ENCODE results near the gene TEDC2. TPM values are rescaled to one million over a fixed set of nuclear protein-coding genes. Genes with fewer than 3 reads are reported as not detected.
A peak's percentile ranks its signal among the peaks of the same experiment; 100 is the strongest.

TEDC2 gene
- total RNA-seq, 2 donors from 2014 or later: 2.4 to 24.0 TPM

DNA sequence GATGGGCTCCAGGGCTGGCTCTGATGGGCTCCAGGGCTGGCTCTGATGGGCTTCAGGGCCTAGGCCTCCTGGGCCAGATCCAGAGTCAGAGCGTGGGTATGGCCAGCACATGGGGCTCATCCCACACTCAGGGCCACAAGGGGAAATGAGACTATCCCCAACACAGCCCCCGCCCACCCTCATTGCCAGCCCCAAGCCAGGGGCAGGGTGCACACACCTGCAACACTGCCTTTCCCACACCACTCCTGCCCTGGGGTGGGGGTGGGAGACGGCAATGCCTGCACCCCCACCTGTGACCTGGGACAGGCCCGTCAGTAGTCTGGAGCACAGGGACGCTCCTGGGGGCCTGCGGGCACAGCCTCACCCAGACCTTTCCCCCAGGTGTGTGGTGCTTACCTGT lies 39.5 kb downstream of the TEDC2 start:
- TF ChIP-seq, protein P1, sequence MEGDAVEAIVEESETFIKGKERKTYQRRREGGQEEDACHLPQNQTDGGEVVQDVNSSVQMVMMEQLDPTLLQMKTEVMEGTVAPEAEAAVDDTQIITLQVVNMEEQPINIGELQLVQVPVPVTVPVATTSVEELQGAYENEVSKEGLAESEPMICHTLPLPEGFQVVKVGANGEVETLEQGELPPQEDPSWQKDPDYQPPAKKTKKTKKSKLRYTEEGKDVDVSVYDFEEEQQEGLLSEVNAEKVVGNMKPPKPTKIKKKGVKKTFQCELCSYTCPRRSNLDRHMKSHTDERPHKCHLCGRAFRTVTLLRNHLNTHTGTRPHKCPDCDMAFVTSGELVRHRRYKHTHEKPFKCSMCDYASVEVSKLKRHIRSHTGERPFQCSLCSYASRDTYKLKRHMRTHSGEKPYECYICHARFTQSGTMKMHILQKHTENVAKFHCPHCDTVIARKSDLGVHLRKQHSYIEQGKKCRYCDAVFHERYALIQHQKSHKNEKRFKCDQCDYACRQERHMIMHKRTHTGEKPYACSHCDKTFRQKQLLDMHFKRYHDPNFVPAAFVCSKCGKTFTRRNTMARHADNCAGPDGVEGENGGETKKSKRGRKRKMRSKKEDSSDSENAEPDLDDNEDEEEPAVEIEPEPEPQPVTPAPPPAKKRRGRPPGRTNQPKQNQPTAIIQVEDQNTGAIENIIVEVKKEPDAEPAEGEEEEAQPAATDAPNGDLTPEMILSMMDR (IDR thresholded peaks at IDR 0.05): no peak
- H3K9ac ChIP-seq (ENCODE audit: low read depth in 2 of 2, low read length in 2 of 2): no peak overlapping the region
- no peak overlapping the region for H3K27ac ChIP-seq
- H3K27me3 ChIP-seq: no peaks in the 10 kb centered on the region
- DNase-seq: no peak
- no peaks in the 10 kb centered on the region for H3K9me3 ChIP-seq
- intact Hi-C loops (cut with DNase I): loop anchor here (5.0 kb wide), 2 partner anchors 67 to 162 kb away; no protein-coding TSS in a partner anchor
- H3K36me3 ChIP-seq: no peaks in the 10 kb centered on the region
- H3K4me3 ChIP-seq: no peak overlapping the region
- H3K4me1 ChIP-seq: peaks cover 6% of the 10 kb centered on the region

DNA sequence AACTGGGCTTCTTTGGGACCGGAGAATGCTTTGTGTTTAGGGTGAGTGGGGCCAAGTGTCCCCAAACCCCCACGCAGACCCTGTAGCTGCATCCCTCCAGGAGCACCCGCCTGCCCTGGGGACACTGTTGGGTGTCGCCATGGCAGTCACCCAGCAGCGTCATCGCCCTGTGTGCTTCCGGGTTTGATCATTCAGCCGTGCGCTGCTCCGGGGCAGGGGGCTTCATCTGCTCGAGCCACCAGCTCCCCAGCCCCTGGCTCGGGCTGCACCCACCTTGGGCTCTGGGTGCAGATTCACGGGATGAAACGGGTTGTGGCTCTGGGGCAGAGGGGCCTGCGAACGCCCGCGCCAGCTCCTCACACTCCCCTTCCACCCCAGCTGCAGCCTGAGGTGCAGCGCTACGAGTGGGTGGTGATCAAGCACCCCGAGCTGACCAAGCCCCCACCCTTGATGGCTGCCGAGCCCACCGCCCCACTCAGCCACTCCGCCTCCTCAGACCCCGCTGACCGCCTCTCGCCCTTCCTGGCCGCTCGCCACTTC lies 40.1 kb downstream of the TEDC2 start:
- H3K36me3 ChIP-seq: no peaks in the 10 kb centered on the region
- TF ChIP-seq, protein P1 (IDR thresholded peaks at IDR 0.05): no peak
- H3K9ac ChIP-seq (ENCODE audit: low read depth in 2 of 2, low read length in 2 of 2): peak overlapping the region in 1 of 2 donors; percentile 35
- no peaks in the 10 kb centered on the region for H3K27me3 ChIP-seq
- peaks cover 6% of the 10 kb centered on the region for H3K4me1 ChIP-seq
- no peak for DNase-seq
- H3K27ac ChIP-seq: no peak overlapping the region
- H3K4me3 ChIP-seq: no peak overlapping the region
- no peaks in the 10 kb centered on the region for H3K9me3 ChIP-seq
- intact Hi-C loops (cut with DNase I): loop anchor here (5.0 kb wide), 2 partner anchors 68 to 163 kb away; no protein-coding TSS in a partner anchor

DNA sequence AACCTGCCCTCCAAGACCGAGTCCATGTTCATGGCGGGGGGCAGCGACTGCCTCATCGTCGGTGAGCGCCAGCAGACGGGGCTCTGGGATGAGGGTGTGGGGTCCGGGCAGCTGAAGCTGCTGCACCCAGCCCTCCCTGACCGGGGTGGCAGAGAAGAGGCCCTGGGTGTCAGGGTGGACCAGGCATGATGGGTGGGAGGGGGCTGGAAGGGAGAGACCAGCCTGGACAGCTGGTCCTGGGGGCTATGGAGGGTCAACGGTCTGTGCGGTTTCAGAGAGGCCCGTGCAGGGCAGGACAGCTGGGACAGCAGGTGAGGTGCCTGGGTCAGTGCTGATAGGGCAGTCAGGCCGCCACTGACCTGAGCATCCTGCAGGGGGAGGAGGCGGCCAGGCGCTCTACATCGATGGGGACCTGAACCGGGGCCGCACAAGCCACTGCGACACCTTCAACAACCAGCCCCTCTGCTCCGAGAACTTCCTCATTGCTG lies 40.6 kb downstream of the TEDC2 start:
- peaks cover 6% of the 10 kb centered on the region for H3K4me1 ChIP-seq
- H3K27me3 ChIP-seq: no peaks in the 10 kb centered on the region
- H3K9me3 ChIP-seq: no peaks in the 10 kb centered on the region
- H3K36me3 ChIP-seq: no peaks in the 10 kb centered on the region
- TF ChIP-seq, protein P1 (IDR thresholded peaks at IDR 0.05): no peak
- intact Hi-C loops (cut with DNase I): no loop called here
- no peak overlapping the region for H3K4me3 ChIP-seq
- no peak for DNase-seq
- peak overlapping the region in 1 of 2 donors; percentile 35 for H3K9ac ChIP-seq (ENCODE audit: low read depth in 2 of 2, low read length in 2 of 2)
- H3K27ac ChIP-seq: no peak overlapping the region

DNA sequence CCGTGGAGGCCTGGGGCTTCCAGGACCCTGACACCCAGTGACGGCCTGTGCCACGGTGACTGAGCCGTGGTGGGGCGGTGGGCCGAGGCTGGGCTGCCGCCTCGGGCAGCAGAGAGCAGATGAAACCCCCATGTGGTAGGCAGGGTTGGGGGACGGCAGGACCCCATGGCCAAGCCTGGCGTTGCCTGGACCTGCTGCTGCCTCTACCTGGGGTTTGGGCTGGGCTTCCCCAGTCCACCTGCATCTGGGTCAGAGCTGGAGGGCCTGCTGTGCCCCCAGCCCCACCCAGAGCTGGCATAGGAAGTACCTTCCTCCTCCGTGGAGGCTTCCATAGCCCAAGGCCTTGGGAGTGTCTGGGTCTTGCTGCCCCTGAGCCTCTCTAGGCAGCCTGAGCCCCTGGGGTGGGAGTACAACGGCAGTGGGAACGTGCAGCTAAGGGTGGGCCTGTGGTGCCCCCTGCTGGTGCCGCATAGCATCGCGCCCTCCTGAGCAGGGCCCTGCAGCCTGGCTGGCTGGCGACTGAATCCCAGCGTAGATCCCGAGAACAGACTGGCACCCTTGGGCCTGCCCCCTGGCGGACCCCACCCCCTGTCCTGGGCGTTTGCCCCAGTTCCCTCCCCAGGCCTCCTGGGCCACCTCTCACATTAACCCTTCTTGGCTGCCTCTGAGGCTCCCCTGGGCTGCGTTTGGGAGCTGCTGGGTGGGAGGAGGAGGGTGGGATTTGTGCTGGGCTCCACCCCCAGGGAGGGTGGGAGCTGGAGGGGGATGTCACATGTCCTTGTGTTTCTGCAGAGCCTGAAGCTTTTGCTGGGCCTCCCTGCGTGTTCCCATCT lies 41.2 kb downstream of the TEDC2 start:
- H3K4me1 ChIP-seq: peaks cover 6% of the 10 kb centered on the region
- H3K27ac ChIP-seq: no peak overlapping the region

More for the DNA sequence above, 41.2 kb downstream of the TEDC2 start:
- Histone ChIP-seq H3K9ac (ENCODE audit: low read depth in 2 of 2, low read length in 2 of 2) (no peak overlapping the region), H3K9me3 (no peaks in the 10 kb centered on the region), H3K4me3 (peak overlapping the region; percentile 5), H3K36me3 (no peaks in the 10 kb centered on the region), H3K27me3 (no peaks in the 10 kb centered on the region)
- TF ChIP-seq, protein P1 (IDR thresholded peaks at IDR 0.05): peak; percentile 98
- DNase-seq: peak; percentile 82
- intact Hi-C loops (cut with DNase I): no loop called here

Data from colonic mucosa (tissue), 4 donors.